ENCODE results near the gene FAM83F. TPM values are rescaled to one million over a fixed set of nuclear protein-coding genes. Genes with fewer than 3 reads are reported as not detected.

Gene FAM83F
- total RNA-seq, 1 experiment from 2014 or later, result 43.1 TPM

DNA sequence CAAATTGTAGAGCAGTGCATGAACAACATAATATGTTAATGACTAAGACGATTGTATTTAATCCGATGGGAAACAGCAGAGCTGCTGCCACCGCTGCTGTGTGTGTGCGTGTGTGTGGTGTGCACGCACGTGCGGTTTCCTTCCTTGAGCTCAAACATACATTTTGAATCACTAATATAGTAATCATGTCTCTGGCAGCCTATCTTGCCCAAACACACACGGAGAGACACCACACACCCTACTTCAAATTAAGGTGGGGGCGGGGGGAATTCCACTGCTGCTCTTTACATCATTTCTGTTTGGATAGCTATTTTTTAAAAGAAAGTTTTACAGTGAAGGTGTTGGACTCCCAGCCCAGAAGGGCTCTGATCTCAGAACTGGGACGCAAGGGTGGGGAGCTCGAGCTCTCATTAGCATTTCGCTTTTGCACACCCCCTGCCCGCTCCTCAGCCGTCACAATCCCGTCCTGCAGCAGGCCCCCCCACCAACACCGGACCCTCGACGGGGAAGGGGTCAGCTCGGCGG lies 651 bp upstream of the FAM83F start:
- H3K27me3 Mint-ChIP-seq (ENCODE audit: low read depth), result peaks cover 24% of the 10 kb centered on the region
- H3K27ac Mint-ChIP-seq, result no peak overlapping the region
- H3K4me1 Mint-ChIP-seq, result peaks cover 49% of the 10 kb centered on the region
- TF ChIP-seq ZBTB21 (CRISPR knock-in tag; IDR thresholded peaks at IDR 0.05; ENCODE audit: borderline replicate concordance) (0 out of 2 replicates have a peak, but pooled peaks have one; percentile 67), ZMAT4 (CRISPR knock-in tag; IDR thresholded peaks at IDR 0.05) (no peak), PREB (CRISPR knock-in tag; IDR thresholded peaks at IDR 0.05; ENCODE audit: borderline replicate concordance) (no peak)
- H3K9me3 Mint-ChIP-seq, result no peaks in the 10 kb centered on the region
- ATAC-seq (no peak), DNase-seq (ENCODE audit: low spot score) (no peak)
- CTCF ChIA-PET, result interaction anchor here (1.0 to 3.3 kb wide), 8 partner anchors 23 to 61 kb away, joined by 3 to 11 read pairs (median 7); no protein-coding TSS in a partner anchor
- POLR2A ChIA-PET, result interaction anchor here (1.0 to 2.2 kb wide), 3 partner anchors 11 to 50 kb away, joined by 3 to 6 read pairs (median 3); no protein-coding TSS in a partner anchor
- H3K36me3 Mint-ChIP-seq, result no peaks in the 10 kb centered on the region
- peak overlapping the region; percentile 24 for H3K4me3 Mint-ChIP-seq

- DNase-seq (ENCODE audit: low spot score) (no peak), ATAC-seq (no peak)
- Mint-ChIP-seq H3K27ac (peak overlapping the region; percentile 67; the same call in 1 of the 2 replicates), H3K36me3 (peaks cover 6% of the 10 kb centered on the region; the same call in 1 of the 2 replicates), H3K4me3 (peak overlapping the region; percentile 78), H3K4me1 (peaks cover 56% of the 10 kb centered on the region), H3K9me3 (no peaks in the 10 kb centered on the region), H3K27me3 (ENCODE audit: low read depth) (peaks cover 17% of the 10 kb centered on the region)
- ChIA-PET POLR2A (interaction anchor here (1.1 to 2.2 kb wide), 2 partner anchors 49 kb away, joined by 3 to 6 read pairs; no protein-coding TSS in a partner anchor), CTCF (interaction anchor here (0.9 to 4.3 kb wide), 6 partner anchors 13 to 63 kb away, joined by 3 to 25 read pairs (median 10); no protein-coding TSS in a partner anchor)
- TF ChIP-seq, protein P1, sequence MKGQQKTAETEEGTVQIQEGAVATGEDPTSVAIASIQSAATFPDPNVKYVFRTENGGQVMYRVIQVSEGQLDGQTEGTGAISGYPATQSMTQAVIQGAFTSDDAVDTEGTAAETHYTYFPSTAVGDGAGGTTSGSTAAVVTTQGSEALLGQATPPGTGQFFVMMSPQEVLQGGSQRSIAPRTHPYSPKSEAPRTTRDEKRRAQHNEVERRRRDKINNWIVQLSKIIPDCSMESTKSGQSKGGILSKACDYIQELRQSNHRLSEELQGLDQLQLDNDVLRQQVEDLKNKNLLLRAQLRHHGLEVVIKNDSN (CRISPR knock-in tag; IDR thresholded peaks at IDR 0.05), result peak; percentile 76
- TF ChIP-seq USF2 (CRISPR knock-in tag; IDR thresholded peaks at IDR 0.05), result peak; percentile 75
- TF ChIP-seq FOXP1 (CRISPR knock-in tag; IDR thresholded peaks at IDR 0.05; ENCODE audit: borderline replicate concordance), result no peak
- TF ChIP-seq HMGXB4 (CRISPR knock-in tag; IDR thresholded peaks at IDR 0.05), result peak; percentile 43; the same call in 1 of the 2 replicates
These were observed 869 bp downstream of the FAM83F start for GRCh38 chr22:39995393-39996252.

DNA sequence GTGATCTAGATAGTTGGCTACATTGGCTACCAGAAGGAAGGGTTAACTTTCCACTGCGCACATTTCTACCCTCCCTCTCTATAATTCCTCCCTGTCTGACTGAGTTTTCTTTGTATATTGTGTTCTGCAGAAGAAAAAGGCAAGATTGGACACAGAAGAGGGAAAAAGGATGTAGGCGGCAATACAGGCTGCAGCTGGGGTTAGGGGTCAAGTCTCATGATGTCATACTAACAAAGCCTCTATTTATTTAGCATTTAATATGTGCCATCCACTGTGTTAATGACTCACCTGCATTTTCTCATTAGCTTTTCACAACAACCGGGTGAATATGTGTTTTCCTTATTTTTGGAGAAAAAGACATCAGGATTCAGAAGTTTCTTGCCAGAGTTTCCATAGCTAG lies 2.0 kb downstream of the FAM83F start:
- Mint-ChIP-seq H3K27ac (peak overlapping the region; percentile 58), H3K4me1 (peaks cover 67% of the 10 kb centered on the region), H3K36me3 (peaks cover 6% of the 10 kb centered on the region; the same call in 1 of the 2 replicates), H3K4me3 (peak overlapping the region; percentile 78), H3K9me3 (no peaks in the 10 kb centered on the region), H3K27me3 (ENCODE audit: low read depth) (peaks cover 17% of the 10 kb centered on the region)
- TF ChIP-seq SMAD3 (CRISPR knock-in tag; IDR thresholded peaks at IDR 0.05; ENCODE audit: borderline replicate concordance), result no peak
- POLR2A ChIA-PET, result interaction anchor here (0.6 to 1.1 kb wide), 3 partner anchors 13 to 223 kb away, joined by 3 read pairs; no protein-coding TSS in a partner anchor
- no peak for DNase-seq (ENCODE audit: low spot score)
- no peak for ATAC-seq
- CTCF ChIA-PET, result interaction anchor here (0.6 to 4.3 kb wide), 7 partner anchors 13 to 189 kb away, joined by 3 to 25 read pairs (median 6); no protein-coding TSS in a partner anchor

DNA sequence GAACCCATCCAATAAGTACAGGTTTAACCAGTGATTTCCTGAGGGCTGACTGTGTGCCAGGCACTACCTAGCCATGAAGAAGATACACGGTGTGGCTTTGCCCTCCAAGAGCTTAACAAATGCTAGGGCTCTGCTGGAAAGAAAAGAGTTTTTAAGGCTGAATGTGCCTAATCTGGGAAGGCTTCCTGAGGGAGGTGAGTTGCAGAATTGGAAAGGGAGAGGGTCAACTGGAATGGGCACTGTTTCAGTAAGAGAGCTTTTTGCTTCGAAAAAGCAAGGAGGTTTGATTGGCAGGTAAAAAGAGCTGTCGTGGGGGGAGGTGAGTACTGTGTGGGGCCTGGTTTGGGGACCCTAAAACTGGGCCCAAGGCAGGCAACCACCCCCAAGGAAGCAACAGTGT lies 2.7 kb downstream of the FAM83F start:
- ChIA-PET POLR2A (interaction anchor here (1.7 kb wide), 1 partner anchor 12 kb away, joined by 5 read pairs; no protein-coding TSS in a partner anchor), CTCF (interaction anchor here (0.5 to 4.3 kb wide), 8 partner anchors 12 to 189 kb away, joined by 3 to 25 read pairs (median 4); no protein-coding TSS in a partner anchor)
- Mint-ChIP-seq H3K4me1 (peaks cover 74% of the 10 kb centered on the region), H3K36me3 (peaks cover 6% of the 10 kb centered on the region; the same call in 1 of the 2 replicates), H3K4me3 (peak overlapping the region; percentile 78), H3K27me3 (ENCODE audit: low read depth) (peaks cover 11% of the 10 kb centered on the region), H3K9me3 (no peaks in the 10 kb centered on the region), H3K27ac (peak overlapping the region; percentile 100)
- TF ChIP-seq ATF1 (CRISPR knock-in tag; IDR thresholded peaks at IDR 0.05), result no peak
- TF ChIP-seq MXD4 (CRISPR knock-in tag; IDR thresholded peaks at IDR 0.05; ENCODE audit: borderline replicate concordance), result no peak
- ATAC-seq, result no peak
- DNase-seq (ENCODE audit: low spot score), result no peak

All from WTC11 (cell line).